Kidney epithelial cell (primary cell): ENCODE measurements around the gene CARD11. TPM values are rescaled to one million over a fixed set of nuclear protein-coding genes. Genes with fewer than 3 reads are reported as not detected.

Experiments
- DNase-seq: peaks from one replicate; pipeline ENCODE4 v3.0.0-alpha.2; 2010; ENCODE audit warnings: low read depth
- H3K27me3 ChIP-seq: 2 replicates; pipeline ENCODE4 v1.6.0; 2011; ENCODE audit warnings: low read length; ENCODE audit not compliant: control insufficient read depth, insufficient read depth
- H3K36me3 ChIP-seq: 2 replicates; pipeline ENCODE4 v1.5.1; 2011; ENCODE audit warnings: low read length; ENCODE audit not compliant: control insufficient read depth, insufficient read depth
- H3K4me3 ChIP-seq: 2 replicates; pipeline ENCODE4 v1.5.1; 2011; ENCODE audit warnings: low read depth, mild to moderate bottlenecking, control low read depth, low read length
- total RNA-seq: library from RNA; depleted of rRNA; stranded (reverse); fragments of >200 nt; gene quantifications from 2 replicates; pipeline ENCODE4 v1.2.3, GENCODE V29; 2015
- TF ChIP-seq, protein P1 (sequence below): IDR thresholded peaks from 2 replicates; pipeline ENCODE4 v1.5.1; 2011; ENCODE audit warnings: mild to moderate bottlenecking, moderate library complexity, low read length, control low read depth, inconsistent platforms; ENCODE audit not compliant: insufficient read depth, poor library complexity, severe bottlenecking

CARD11 gene
- total RNA-seq, 1 donor from 2014 or later: 31.0 TPM

DNA sequence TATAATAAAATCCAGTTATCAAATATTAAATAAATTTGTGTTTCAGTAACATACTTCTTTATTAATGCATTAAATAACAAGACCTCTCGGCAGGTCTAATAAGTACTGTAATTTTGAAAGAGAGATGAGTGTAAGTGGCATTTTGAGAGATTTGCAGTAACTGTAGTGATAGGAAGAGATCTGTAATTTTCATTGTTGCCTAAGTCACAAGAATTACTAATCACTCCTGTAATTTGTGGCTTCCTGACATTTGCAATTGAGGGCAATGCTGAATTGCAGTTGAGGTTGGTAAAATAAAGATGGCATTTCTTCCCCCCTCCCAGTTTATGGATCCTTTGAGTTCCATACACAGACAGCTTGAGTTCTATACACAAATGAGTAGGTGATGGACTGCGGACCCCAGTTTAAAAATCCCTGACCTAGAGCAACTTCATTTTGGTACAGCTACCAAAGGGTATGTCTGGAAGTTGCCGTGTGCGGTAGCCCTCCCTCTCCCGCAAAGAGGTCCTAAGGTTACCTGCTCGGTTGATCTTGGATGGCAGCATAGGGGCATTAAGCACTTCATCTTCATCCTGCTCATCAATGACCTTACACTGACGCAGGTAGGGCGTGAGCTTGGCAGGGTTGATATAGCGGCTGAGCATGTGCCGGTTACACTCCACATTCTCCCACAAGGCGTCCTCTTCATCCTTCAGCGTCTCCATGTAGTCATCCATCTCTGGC, 96.4 kb downstream of the CARD11 start:
- TF ChIP-seq, protein P1, sequence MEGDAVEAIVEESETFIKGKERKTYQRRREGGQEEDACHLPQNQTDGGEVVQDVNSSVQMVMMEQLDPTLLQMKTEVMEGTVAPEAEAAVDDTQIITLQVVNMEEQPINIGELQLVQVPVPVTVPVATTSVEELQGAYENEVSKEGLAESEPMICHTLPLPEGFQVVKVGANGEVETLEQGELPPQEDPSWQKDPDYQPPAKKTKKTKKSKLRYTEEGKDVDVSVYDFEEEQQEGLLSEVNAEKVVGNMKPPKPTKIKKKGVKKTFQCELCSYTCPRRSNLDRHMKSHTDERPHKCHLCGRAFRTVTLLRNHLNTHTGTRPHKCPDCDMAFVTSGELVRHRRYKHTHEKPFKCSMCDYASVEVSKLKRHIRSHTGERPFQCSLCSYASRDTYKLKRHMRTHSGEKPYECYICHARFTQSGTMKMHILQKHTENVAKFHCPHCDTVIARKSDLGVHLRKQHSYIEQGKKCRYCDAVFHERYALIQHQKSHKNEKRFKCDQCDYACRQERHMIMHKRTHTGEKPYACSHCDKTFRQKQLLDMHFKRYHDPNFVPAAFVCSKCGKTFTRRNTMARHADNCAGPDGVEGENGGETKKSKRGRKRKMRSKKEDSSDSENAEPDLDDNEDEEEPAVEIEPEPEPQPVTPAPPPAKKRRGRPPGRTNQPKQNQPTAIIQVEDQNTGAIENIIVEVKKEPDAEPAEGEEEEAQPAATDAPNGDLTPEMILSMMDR: no peak
- no peak for DNase-seq
- Histone ChIP-seq H3K4me3 (no peak overlapping the region), H3K36me3 (no peaks in the 10 kb centered on the region), H3K27me3 (no peaks in the 10 kb centered on the region)

DNA sequence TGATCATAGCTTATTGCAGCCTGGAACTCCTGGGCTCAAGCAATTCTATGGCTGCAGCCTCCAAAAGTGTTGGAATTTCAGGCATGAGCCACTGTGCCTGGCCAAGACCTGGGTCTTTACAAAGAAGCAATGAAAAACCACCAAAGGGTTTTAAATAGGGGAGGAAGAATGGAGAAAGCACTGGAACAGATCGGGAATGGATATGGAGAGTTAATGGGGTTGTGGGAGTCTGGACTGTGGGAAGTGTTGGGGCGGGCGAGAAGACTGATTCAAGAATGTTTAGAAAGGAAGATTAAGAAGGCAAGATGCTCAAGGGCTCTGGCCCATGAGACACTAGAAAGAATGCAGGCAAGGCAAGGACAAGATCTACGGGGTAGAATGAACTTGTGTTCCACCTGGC, 98.5 kb downstream of the CARD11 start:
- H3K4me3 ChIP-seq: no peak overlapping the region
- TF ChIP-seq, protein P1: no peak
- H3K36me3 ChIP-seq: no peaks in the 10 kb centered on the region
- no peaks in the 10 kb centered on the region for H3K27me3 ChIP-seq
- DNase-seq: no peak

DNA sequence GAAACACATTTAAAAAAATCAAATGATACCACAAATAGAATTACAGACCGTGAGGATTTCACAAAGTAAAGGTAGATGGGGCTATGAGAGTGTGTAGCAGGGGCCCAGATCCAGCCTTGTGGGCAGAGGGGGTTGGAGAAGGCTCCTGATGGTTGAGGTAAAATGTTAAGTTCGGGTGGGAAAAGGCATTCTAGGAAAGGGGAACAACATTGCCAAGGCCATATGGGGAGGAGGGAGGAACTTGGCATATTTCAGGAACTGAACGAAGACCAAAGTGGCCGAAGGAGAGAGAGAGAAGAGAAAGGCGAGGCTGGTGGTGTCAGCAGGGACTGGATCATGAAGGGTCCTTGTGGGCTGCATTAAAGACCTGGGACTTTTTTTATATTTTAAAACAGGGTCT, 98.9 kb downstream of the CARD11 start:
- H3K27me3 ChIP-seq: no peaks in the 10 kb centered on the region
- TF ChIP-seq, protein P1: no peak
- no peak for DNase-seq

DNA sequence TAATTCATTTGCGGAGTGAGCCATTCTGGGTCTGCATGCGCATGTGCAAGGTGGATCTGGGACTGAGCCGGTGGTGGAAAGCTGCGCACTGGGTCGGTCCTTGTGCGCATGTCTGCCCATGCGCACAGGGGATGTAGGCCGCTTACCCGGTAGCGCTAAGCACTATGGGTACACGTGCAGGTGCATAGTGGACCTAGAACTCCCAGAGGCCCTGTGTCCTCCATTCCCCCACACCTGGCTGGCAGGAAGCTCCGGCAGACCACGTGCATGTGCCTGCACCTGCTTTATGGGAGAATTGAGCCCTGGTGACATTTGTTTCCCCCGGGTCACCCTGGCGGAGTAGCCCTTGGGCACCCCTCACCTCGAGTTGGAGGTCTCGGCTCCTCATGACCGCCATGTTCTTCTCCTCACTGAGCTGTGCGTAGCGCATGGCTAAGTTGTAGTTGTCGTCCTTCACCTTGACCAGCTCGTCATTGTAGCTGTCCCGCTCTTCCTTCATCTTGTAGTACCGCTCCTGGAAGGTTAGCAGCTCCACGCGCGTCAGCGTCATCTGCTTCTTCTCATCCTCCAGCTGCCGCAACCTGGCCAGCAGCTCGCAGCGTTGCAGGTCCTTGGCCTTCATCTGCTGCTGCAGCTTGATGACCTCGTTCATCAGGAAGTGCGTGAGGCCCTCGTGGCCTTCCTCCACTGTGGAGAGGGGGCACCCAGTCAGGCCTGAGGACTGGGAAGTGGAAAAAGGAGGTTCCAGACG, 99.6 kb downstream of the CARD11 start:
- Histone ChIP-seq H3K4me3 (no peak overlapping the region), H3K27me3 (no peaks in the 10 kb centered on the region), H3K36me3 (no peaks in the 10 kb centered on the region)
- DNase-seq: no peak
- TF ChIP-seq, protein P1: no peak

More for the DNA sequence above, 98.9 kb downstream of the CARD11 start:
- no peaks in the 10 kb centered on the region for H3K36me3 ChIP-seq
- H3K4me3 ChIP-seq: no peak overlapping the region

DNA sequence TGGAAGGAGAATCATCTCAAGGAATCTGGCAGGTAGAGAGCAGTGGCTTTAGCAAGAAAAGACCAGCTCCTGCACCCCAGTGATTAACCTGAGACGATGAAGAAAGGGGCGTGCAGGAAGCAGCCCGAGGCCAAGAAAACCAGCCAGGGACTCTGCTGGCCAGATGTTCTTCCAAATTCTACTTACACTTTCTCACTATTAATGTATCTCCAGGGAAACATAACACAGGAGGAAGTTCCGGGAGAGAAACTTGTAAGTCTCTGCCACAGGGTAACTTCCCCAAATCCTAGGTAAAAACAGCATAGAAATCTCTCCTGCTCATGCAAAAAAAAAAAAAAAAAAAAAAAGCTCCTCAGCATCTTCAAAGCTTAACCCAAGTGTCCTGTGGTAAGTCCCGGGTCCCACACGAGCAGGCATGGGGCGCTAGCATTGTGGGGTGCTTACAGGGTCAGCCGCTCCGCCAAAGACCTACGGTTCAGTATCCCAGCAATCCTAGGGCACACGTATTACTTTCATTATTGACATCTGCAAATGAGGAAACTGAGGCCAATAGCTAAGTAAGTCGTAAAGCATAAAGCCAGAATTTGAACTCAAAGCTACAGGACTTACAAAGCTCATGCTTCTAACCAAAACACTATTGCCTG, 102.3 kb downstream of the CARD11 start:
- TF ChIP-seq, protein P1: no peak
- no peaks in the 10 kb centered on the region for H3K27me3 ChIP-seq
- no peak overlapping the region for H3K4me3 ChIP-seq
- no peaks in the 10 kb centered on the region for H3K36me3 ChIP-seq
- DNase-seq: no peak
